ENCODE data around the gene PLXNB1.
"Not testable (repeated sequence)": the region's sequence is repeated elsewhere in the genome, so short reads cannot be mapped to it uniquely, and the experiment has no call there.

The PLXNB1 gene

DNA sequence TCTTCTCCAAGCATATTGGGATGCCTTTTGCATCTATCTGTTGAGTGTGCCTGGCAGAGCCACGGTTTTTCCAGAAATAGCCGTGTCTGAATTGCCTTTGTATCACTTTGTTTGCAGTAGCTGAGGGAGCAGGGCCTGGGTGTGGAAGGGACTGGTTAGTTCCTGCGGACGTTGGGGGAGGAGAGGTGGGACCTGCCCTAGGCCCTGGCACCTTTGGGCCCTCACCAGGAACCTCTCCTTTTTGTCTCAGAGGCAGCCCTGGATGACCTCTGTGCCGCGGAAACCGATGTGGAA is 35.3 kb upstream of the PLXNB1 start:
- DNase-seq: no peak

DNA sequence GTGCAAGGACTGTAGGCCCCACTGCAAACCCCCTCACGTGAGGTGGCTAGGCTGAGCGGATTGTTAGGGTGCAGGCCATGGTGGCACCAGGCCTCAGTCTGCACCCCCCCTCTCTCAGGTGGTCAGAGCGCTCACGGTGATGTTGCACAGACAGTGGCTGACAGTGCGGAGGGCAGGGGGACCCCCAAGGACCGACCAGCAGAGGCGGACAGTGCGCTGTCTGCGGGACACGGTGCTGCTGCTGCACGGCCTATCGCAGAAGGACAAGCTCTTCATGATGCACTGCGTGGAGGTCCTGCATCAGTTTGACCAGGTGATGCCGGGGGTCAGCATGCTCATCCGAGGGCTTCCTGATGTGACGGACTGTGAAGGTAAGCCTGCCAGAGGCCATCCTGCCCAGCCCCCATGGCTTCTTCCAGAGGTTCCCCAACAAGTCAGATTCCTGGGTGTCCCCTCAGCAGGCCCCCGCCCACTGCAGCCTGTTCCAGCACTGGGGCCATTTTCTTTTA is 34.9 kb upstream of the PLXNB1 start:
- DNase-seq: no peak

DNA sequence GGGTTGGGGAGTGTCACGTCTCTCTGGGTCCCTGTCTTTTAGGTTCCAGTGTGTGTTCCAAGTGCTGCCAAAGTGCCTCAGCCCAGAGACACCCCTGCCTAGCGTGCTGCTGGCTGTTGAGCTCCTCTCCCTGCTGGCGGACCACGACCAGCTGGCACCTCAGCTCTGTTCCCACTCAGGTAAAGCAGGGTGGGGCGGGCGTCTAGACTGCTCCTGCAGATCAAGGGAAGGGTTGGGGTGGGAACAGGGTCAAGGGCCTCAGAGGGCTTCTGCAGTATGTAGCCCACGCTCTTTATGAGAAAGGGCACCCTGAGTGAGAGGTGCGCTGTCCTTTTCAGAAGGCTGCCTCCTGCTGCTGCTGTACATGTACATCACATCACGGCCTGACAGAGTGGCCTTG is 33.8 kb upstream of the PLXNB1 start:
- DNase-seq: no peak

GRCh38 chr3:48461767-48462166 is 31.9 kb upstream of the PLXNB1 start:
- DNase-seq: not testable (repeated sequence)

- no peak for DNase-seq
Measured at GRCh38 chr3:48460517-48460902, 30.6 kb upstream of the PLXNB1 start.

DNA sequence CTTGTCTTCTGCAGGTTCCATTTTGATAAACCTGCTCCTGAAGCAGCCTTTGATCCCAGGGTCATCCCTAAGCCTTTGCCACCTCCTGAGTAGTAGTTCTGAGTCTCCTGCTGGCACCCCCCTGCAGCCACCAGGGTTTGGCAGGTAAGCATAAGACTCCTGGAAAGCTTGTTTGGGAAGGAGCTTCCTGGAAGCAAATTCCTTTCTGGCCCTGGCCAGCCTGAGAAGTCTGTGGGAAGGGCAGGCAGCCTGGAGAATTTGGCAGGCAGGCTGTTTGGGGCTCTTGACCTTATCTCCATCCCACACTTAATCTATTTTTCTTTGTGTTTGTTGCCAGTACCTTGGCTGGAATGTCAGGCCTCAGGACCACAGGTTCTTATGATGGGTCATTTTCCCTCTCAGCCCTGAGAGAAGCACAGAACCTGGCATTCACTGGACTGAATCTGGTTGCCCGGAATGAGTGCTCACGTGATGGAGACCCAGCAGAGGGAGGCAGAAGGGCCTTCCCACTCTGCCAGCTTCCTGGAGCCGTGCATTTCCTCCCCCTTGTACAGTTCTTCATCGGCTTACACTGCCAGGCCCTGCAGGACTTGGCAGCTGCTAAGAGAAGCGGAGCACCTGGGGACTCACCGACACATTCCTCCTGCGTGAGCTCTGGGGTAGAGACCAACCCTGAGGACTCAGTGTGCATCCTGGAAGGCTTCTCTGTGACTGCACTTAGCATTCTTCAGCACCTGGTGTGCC is 30.1 kb upstream of the PLXNB1 start:
- DNase-seq: no peak

GRCh38 chr3:48459331-48459730 is 29.4 kb upstream of the PLXNB1 start:
- no peak for DNase-seq

- no peak for DNase-seq
Measured at GRCh38 chr3:48456456-48456855, 26.6 kb upstream of the PLXNB1 start.

- DNase-seq: peak; percentile 27
Measured at GRCh38 chr3:48451270-48451669, 21.4 kb upstream of the PLXNB1 start.

GRCh38 chr3:48446425-48447193 is 16.7 kb upstream of the PLXNB1 start, which contains the start of gene ATRIP:
ATRIP (plus strand) TSS chr3:48446737; CDS start chr3:48446846, 109 bp downstream.
- DNase-seq: no peak

DNA sequence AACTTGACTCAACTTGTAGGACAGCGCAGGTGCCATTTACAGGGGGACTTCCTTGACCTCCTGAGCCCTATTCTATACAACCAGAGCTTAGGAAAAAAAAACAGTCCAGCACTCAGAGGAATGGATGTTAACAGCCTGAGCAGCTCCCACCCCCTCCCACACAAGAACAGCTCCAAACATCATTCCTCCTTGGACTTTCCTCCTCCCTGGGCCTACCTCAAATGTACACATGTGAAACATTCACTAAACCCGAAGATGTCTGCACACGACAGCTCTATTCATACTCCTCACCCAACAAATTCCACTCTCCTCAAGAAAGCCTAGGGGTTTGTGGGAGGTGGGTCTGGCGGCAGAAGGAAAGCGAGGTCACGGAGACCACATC is 16.1 kb upstream of the PLXNB1 start:
- no peak for DNase-seq

- no peak for DNase-seq
Measured at GRCh38 chr3:48445277-48445882, 15.5 kb upstream of the PLXNB1 start.

GRCh38 chr3:48441940-48442339 is 12.1 kb upstream of the PLXNB1 start:
- DNase-seq: no peak

- DNase-seq: no peak
Measured at GRCh38 chr3:48440590-48440958, 10.7 kb upstream of the PLXNB1 start.

GRCh38 chr3:48439820-48440589 is 10.1 kb upstream of the PLXNB1 start, which contains the start of the genes CCDC51 and TMA7:
CCDC51 (minus strand) TSS chr3:48440119; CDS start chr3:48435128, 4,991 bp downstream.
TMA7 (plus strand) TSS chr3:48440257; CDS start chr3:48440297, 40 bp downstream.
- peak; percentile 77 for DNase-seq

- no peak for DNase-seq
Measured at GRCh38 chr3:48437812-48438211, 7.9 kb upstream of the PLXNB1 start.

DNA sequence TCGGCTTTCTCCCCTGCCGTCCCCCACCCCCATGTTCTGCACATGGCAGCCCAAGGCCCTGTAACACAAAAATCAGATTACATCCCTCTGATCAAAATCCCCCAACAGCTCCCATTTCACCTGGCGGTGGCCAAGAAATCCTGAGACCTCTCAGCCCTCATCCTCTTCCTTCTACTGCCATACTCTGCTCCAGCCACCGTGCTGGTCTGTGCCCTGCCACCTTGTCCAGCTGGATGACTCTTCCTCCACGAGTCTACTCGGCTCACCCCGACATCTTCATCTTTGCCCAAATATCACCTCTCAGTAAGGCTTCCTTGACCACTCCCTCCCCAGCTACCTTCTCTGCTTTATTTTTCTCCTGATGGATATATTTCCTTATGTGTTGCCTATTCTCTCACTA is 7.0 kb upstream of the PLXNB1 start:
- no peak for DNase-seq

- DNase-seq: no peak
Measured at GRCh38 chr3:48436477-48436787, 6.5 kb upstream of the PLXNB1 start.

DNA sequence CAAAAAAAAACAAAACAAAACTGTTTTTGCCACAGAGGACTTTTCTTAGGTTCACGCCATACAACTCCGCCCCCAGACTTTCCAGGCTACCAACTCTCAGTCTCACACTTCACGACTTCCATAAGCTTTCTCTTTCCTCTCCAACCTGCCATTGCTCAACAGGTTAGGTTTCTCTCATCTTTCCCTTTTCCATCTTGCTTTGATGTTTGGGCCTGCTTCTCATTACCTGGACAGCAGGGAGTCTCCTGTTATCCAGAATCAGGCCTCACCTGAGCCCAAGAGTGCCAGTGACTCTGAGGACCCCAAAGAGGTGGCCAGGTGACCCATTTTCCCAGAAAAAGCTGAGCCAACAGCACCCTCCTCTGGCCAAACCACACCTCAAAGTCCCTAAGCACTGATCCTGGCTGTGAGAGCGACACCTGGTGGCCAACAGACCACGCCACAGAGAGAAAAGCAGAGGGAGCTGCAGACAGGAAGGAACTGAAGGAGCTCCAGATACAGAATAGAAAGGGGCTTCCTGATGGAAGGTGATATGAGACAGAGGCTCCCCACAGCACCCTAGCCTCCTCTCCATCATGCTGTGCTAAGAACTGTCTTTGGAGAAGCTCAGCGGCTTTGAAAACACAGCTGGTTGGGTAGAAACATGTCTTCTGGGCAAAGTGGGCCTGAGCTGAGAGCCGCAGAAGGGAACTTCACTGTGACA is 6.0 kb upstream of the PLXNB1 start:
- DNase-seq: no peak

DNA sequence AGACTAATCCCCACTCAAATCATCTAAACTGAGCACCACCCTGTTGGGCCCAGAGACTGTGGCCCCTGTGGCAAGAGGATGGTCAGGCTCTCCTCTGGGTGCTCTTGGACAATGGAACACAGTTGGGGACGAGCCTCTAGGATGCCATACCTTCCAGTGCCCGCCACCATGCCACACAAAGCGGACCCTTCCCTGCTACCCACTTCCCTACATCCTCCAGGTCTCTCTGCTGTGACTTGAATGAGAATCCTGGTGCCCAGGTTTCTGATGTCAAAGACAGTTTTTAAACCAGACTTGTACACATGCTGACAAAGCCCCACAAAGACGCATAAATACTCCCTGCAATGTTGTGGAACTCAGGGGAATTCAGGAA is 5.3 kb upstream of the PLXNB1 start:
- no peak for DNase-seq

DNA sequence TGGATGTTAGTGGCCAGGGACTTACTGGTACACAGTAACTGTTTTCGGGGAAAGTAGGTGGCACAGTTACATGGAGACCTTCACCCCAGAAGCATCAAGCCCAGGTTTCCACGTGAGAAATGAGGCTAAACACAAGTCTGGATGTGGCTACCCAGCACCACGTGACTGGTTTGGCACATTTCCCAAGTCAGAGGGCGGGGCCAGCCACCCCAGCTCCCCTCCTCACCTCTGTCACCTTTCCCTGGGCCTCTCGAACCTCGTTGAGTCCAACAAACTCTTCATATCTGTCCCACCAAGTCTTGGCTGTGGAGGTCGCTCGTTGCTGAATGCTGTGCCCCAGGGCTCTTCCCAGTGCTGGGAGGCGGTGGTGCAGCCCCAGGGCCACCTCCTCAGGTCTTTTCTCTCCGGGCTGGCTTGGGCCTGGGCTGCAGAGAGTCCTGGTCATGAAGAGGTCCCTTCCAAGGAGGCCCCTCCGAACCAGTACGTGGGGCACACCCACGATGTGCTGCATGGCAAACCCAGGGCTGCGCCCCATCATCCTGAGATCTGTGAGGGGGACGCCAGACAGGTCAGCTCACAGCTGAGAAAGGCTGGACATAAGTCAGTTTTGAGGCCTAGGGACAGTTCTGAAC is 4.8 kb upstream of the PLXNB1 start:
- DNase-seq: no peak

DNA sequence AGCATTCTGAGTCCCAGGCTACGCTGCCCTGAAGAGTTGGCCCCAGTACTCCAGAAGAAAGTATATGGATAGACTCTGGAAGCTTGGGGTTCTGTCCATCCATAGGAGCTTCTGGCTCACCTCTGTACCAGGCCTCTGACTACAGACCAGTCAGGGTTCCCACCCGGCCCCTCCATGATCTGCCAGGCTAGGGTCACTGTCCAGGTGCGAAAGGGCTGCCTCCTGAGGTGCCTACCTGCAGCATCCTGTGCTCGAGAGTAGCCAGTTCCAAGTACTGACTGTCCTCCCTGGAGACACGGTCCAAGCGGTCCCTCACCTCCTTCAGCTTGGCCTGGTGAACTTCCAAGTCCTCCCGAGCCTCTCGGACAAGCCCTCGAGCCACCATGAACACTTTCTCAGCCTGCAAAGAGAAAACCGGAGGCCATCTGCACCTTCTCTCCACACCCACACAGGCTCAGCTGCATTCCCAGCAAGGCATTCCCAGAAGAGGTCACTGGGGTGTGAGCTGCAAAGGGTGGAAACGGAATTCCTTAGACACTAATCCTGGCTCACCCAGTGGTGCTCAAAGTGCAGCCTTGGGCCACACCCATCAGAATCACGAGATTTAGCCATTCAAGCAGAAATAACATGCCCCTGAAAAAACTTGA is 3.7 kb upstream of the PLXNB1 start:
- no peak for DNase-seq

All from NCI-H187 treated with DMSO at 0.1 percent for 48 hours (cell line).